Tongue (tissue), 2 donors: Measurements from ENCODE around the gene CNTNAP5. TPM values are rescaled to one million over a fixed set of nuclear protein-coding genes. Genes with fewer than 3 reads are reported as not detected.
A peak's percentile ranks its signal among the peaks of the same experiment; 100 is the strongest.

ENCODE experiments used
- DNase-seq: peaks from one replicate; pipeline ENCODE4 v3.0.0-alpha.2; 2015
- total RNA-seq: library from RNA; depleted of rRNA; stranded (reverse); fragments of >200 nt; gene quantifications from one replicate; pipeline ENCODE4 v1.2.3, GENCODE V29; 2014

CNTNAP5 gene
- total RNA-seq, 1 donor from 2014 or later, result 1.7 TPM

GRCh38 chr2:124159166-124159565 is 134.1 kb downstream of the CNTNAP5 start:
- DNase-seq, result no peak

GRCh38 chr2:124161542-124161941 is 136.5 kb downstream of the CNTNAP5 start:
- DNase-seq, result no peak

- no peak for DNase-seq
These were observed 137.2 kb downstream of the CNTNAP5 start for GRCh38 chr2:124162256-124162655.

- peak; percentile 79 for DNase-seq
These were observed 138.8 kb downstream of the CNTNAP5 start for GRCh38 chr2:124163840-124164239.

- DNase-seq, result no peak
These were observed 140.6 kb downstream of the CNTNAP5 start for GRCh38 chr2:124165698-124166097.

- no peak for DNase-seq
These were observed 146.5 kb downstream of the CNTNAP5 start for GRCh38 chr2:124171472-124172063.

GRCh38 chr2:124178719-124179118 is 153.6 kb downstream of the CNTNAP5 start:
- DNase-seq, result no peak

- DNase-seq, result no peak
These were observed 155.5 kb downstream of the CNTNAP5 start for GRCh38 chr2:124180635-124181034.

- no peak for DNase-seq
These were observed 161.7 kb downstream of the CNTNAP5 start for GRCh38 chr2:124186801-124187200.

- DNase-seq, result no peak
These were observed 162.9 kb downstream of the CNTNAP5 start for GRCh38 chr2:124187948-124188347.

GRCh38 chr2:124193706-124194105 is 168.6 kb downstream of the CNTNAP5 start:
- DNase-seq, result no peak

GRCh38 chr2:124201713-124202112 is 176.6 kb downstream of the CNTNAP5 start:
- no peak for DNase-seq

- no peak for DNase-seq
These were observed 184.4 kb downstream of the CNTNAP5 start for GRCh38 chr2:124209441-124209840.

GRCh38 chr2:124211461-124211860 is 186.4 kb downstream of the CNTNAP5 start:
- no peak for DNase-seq

GRCh38 chr2:124213977-124214587 is 189.0 kb downstream of the CNTNAP5 start:
- no peak for DNase-seq

- no peak for DNase-seq
These were observed 221.1 kb downstream of the CNTNAP5 start for GRCh38 chr2:124246170-124246569.

GRCh38 chr2:124248386-124248785 is 223.3 kb downstream of the CNTNAP5 start:
- no peak for DNase-seq

- DNase-seq, result no peak
These were observed 225.3 kb downstream of the CNTNAP5 start for GRCh38 chr2:124250433-124250832.

GRCh38 chr2:124254621-124255020 is 229.5 kb downstream of the CNTNAP5 start:
- no peak for DNase-seq

GRCh38 chr2:124257120-124257519 is 232.0 kb downstream of the CNTNAP5 start:
- DNase-seq, result no peak

- no peak for DNase-seq
These were observed 233.2 kb downstream of the CNTNAP5 start for GRCh38 chr2:124258140-124258880.

GRCh38 chr2:124261456-124261855 is 236.4 kb downstream of the CNTNAP5 start:
- DNase-seq, result no peak

GRCh38 chr2:124264551-124265091 is 239.5 kb downstream of the CNTNAP5 start:
- DNase-seq, result no peak
